SJSA1 (cell line): Measurements from ENCODE around the gene CDK7. TPM values are rescaled to one million over a fixed set of nuclear protein-coding genes. Genes with fewer than 3 reads are reported as not detected.

Experiments used
- DNase-seq, 2 experiments: peaks; one replicate each; pipeline ENCODE4 v3.0.0-alpha.2; 2015 to 2020; ENCODE audit warnings: low spot score in 2 of 2, low read depth in 1 of 2
- H3K27ac ChIP-seq: fragments of 250-450 bp; sonication (Bioruptor Pico); 2 replicates; pipeline ENCODE4 v1.5.1; 2020; ENCODE audit warnings: mild to moderate bottlenecking, moderate library complexity
- H3K27me3 ChIP-seq: fragments of 250-450 bp; sonication (Bioruptor Pico); replicated peaks from 2 replicates; pipeline ENCODE4 v1.5.1; 2020; ENCODE audit warnings: mild to moderate bottlenecking, moderate library complexity
- H3K36me3 ChIP-seq: fragments of 250-450 bp; sonication (Bioruptor Pico); 2 replicates; pipeline ENCODE4 v1.5.1; 2020; ENCODE audit warnings: mild to moderate bottlenecking
- H3K4me1 ChIP-seq: fragments of 250-450 bp; sonication (Bioruptor Pico); replicated peaks from 2 replicates; pipeline ENCODE4 v1.6.1; 2021; ENCODE audit warnings: mild to moderate bottlenecking
- H3K4me3 ChIP-seq: fragments of 250-450 bp; sonication (Bioruptor Pico); 2 replicates; pipeline ENCODE4 v1.5.1; 2020; ENCODE audit warnings: mild to moderate bottlenecking
- H3K9me3 ChIP-seq: fragments of 250-450 bp; sonication (Bioruptor Pico); replicated peaks from 2 replicates; pipeline ENCODE4 v1.5.1; 2020; ENCODE audit warnings: mild to moderate bottlenecking
- total RNA-seq: library from RNA; depleted of rRNA; stranded (reverse); fragments of >200 nt; shearing (Covaris generic); gene quantifications from 2 replicates; pipeline ENCODE4 v1.2.3, GENCODE V29; 2014; rRNA removed

CDK7 gene
- total RNA-seq, 1 experiment from 2014 or later, result 50.0 TPM

DNA sequence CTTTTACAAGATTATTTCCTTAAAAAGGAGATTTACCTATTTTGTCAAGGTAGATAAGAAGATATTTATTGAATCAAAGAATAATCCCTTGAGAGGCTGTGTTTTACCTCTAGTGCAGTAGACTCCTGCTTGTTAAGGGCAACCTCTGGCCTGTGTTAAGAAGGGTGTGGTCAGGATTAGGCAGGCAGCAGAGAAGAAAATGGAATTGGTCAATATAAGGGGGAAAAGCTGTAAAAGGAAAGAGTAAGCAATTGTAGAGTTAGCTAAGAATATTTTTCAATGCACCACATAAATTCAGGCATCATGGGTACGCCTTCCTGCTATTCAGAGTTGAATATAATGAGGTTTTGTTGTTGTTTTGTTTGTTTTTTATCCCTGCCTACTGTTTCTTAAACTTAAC, 91.7 kb downstream of the CDK7 start:
- Histone ChIP-seq H3K9me3 (no peaks in the 10 kb centered on the region), H3K4me3 (no peak overlapping the region), H3K27ac (no peak overlapping the region), H3K4me1 (no peaks in the 10 kb centered on the region), H3K36me3 (no peaks in the 10 kb centered on the region), H3K27me3 (no peaks in the 10 kb centered on the region)
- DNase-seq, result no peak

Other genes with a start within 250 kb of the CDK7 start
- 82.7 and 86.3 TPM in 2 replicates for gene SLC30A5, start 140.9 kb upstream of the CDK7 start, total RNA-seq
- 295 and 308 TPM in 2 replicates for gene CCNB1, start 67.7 kb upstream of the CDK7 start, total RNA-seq
- 64.9 and 81.4 TPM in 2 replicates for gene CENPH, start 45.3 kb upstream of the CDK7 start, total RNA-seq
- 2.4 and 4.4 TPM in 2 replicates for gene CCDC125, start 97.9 kb downstream of the CDK7 start, total RNA-seq
- gene AK6, start 134.6 kb downstream of the CDK7 start, total RNA-seq, result 65.2 and 65.3 TPM in 2 replicates
- 114 and 118 TPM in 2 replicates for gene TAF9, start 134.6 kb downstream of the CDK7 start, total RNA-seq
- 27.3 and 30.0 TPM in 2 replicates for gene RAD17, start 134.9 kb downstream of the CDK7 start, total RNA-seq
- 0.13 and 0.16 TPM in 2 replicates for gene MARVELD2, start 180.2 kb downstream of the CDK7 start, total RNA-seq